LNCAP (cell line): ENCODE results near the gene OLFML2A.

Experiments
- TF ChIP-seq, protein P1 (sequence below): fragments of 450-650 bp; IDR thresholded peaks from 2 replicates; pipeline ENCODE4 v1.5.1; 2017; ENCODE audit warnings: mild to moderate bottlenecking

Gene OLFML2A

DNA sequence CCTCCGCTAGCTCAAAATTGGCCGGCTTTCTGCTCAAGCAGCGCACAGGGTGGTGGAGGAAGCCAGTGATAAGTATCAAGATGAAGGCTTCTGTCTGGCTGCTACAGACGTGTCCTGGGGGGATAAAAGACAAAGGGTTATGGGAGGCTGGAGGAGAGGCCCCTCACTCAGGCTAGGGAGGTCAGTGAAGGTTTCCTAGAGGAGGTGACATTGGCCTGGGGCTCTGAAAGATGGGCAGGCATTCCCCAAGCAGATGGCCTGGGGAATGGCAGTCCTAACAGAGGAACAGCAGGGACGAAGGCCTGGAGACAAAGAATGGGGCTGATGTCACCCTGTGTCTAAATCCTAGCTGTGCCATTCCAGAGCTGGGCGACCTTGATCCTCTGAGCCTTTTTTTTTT, 32.3 kb downstream of the OLFML2A start:
- TF ChIP-seq, protein P1, sequence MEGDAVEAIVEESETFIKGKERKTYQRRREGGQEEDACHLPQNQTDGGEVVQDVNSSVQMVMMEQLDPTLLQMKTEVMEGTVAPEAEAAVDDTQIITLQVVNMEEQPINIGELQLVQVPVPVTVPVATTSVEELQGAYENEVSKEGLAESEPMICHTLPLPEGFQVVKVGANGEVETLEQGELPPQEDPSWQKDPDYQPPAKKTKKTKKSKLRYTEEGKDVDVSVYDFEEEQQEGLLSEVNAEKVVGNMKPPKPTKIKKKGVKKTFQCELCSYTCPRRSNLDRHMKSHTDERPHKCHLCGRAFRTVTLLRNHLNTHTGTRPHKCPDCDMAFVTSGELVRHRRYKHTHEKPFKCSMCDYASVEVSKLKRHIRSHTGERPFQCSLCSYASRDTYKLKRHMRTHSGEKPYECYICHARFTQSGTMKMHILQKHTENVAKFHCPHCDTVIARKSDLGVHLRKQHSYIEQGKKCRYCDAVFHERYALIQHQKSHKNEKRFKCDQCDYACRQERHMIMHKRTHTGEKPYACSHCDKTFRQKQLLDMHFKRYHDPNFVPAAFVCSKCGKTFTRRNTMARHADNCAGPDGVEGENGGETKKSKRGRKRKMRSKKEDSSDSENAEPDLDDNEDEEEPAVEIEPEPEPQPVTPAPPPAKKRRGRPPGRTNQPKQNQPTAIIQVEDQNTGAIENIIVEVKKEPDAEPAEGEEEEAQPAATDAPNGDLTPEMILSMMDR, result no peak

DNA sequence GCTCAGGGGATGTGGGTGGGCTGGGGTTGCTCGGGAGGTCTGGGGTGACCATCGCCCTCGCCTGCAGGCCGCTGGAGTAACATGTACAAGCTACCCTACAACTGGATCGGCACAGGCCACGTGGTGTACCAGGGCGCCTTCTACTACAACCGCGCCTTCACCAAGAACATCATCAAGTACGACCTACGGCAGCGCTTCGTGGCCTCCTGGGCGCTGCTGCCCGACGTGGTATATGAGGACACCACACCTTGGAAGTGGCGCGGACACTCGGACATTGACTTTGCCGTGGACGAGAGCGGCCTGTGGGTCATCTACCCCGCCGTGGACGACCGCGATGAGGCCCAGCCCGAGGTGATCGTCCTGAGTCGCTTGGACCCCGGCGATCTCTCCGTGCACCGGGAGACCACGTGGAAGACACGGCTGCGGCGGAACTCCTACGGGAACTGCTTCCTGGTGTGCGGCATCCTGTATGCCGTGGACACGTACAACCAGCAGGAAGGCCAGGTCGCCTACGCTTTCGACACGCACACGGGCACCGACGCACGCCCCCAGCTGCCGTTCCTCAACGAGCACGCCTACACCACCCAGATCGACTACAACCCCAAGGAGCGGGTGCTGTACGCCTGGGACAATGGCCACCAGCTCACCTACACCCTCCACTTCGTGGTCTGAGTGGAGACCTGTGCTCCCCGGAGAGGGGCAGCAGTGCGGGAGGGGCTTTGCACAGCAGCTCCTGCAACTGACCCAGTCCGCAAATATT, 33.0 kb downstream of the OLFML2A start:
- TF ChIP-seq, protein P1, result no peak

DNA sequence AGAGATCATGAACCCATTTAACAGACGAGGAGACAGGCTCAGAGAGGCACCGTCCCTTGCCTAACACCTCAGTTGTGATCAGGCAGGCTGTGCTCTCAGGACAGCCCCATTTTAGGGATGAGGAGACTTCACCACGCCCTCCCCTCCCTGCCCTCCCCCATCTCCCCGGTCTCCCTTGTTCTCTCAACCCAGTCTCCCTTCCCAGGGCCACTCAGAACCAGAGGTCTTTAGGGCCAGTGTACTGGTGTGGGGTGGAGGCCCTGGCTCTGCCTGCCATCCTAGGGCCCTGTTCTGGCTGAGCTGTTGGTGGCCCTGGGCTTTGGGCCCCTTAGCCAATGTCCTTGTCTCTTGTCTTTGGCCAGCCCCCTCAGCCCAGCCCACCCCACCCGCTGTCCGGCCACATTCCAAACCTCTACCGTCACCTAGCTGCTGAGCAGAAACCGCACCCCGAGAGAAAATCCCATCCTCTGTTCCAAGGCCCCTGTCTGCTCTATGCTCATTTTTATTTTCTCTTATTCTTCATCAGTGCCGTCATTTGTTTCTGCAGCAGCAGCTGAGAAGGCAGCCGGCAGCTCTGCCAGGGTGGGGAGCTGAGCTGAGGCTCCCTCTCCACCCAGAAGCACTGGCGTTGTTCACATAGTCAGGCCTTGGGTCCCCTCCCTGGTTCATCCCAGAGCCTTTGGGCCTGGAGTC, 33.9 kb downstream of the OLFML2A start:
- TF ChIP-seq, protein P1, result no peak

DNA sequence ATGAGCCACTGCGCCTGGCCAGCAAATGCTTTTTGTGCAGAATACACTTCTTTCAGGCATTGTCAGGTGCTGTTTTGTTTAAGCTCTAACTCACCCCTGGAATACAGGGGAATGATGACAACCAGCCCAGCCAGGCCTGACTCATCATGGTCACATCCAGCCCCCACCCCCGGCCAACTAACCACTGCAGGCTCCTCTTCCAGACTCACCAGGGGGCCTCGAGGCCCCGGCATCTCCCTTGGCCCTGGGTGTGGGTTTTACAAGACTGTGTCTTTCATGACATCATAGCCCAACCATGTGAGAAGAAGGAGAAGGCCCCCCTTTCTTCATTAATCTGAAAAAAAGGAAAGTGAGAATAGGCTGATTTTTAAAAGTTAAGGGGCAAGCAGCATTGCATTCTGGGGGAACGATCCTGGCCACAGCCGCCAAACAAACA, 35.5 kb downstream of the OLFML2A start:
- TF ChIP-seq, protein P1, result no peak

DNA sequence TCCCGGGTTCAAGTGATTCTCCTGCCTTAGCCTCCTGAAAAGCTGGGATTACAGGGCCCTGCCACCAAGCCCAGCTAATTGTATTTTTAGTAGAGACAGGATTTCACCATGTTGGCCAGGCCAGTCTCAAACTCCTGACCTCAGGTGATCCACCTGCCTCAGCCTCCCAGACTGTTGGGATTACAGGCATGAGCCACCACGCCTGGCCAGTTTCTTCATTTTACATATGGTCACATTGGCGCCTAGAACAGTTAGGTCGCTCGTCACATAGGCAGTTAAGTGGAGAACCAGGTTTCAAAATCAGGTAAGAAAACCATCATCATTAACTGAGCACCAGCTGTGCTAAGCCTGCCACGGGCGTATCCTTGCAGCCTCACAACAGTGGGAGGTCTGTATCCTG, 36.1 kb downstream of the OLFML2A start:
- TF ChIP-seq, protein P1, result no peak

DNA sequence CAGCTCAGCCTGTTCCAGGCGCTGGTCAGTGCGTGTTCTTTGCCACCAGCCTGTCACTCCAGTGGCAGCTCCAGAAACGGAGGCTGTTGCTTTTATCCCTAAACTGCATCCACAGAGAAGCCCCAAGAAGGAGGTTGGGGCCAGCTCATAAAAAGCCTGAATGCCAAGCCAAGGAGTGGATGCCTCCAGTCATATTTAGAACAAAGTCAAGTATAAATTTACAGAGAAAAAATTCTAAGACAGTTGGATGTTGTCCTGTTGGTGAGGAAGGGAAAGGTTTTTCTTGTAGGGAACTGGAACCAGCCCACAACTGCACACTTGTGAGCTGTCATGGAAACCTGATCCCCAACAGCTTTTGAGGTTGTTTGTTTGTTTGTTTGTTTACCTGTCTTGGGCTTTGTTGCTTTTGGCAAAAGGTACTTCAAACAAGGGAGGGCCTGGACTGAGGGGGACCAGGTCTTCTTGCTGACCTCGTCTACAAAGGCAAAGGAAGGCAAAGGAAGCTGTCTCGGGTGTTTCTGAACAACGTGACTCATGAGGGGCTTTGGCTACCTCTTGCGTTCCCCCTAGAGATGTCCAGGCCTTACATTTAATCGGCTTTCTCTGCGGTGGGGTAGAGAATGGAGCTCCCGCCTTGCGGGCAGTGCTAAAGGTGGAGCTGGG, 36.7 kb downstream of the OLFML2A start:
- TF ChIP-seq, protein P1, result no peak

DNA sequence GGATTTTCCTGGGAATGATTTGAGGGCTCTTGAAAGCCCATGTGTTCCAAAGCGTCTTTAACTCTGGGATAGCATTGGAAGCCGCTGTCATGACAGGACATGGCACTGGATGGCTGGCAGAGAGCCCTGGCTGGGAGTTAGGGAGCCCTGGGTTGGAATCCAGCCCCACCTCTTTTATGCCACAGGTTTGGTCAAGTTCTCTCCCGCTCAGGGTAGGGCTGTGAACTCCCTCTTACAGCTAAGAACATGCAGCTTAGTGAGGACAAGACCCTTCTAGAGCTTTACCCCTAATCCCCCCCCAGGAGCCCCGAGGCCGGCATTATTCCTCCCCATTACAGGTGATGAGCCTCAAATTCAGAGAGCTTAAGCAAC, 37.2 kb downstream of the OLFML2A start:
- TF ChIP-seq, protein P1, result no peak
